Measurements from ENCODE around the gene TOMM20.

The TOMM20 gene

DNA sequence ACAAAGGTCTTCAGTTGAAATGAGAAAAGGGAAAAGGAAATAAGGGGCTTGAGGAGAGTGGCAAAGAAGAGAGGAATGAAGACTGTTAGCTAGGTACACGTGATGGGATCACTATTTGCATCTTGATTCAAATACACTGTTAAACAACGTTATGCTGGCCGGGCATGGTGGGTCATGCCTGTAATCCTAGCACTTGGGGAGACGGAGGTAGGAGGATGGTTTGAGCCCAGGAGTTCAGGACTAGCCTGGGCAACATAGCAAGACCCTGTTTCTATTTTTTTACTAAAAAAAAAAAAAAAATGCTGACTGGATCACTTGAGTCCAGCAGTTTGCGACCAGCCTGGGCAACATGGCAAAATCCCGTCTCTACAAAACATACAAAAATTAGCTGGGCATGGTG is 30.0 kb upstream of the TOMM20 start:
- Histone ChIP-seq H3K4me1 (ENCODE audit: control insufficient read depth, insufficient read depth, low read length) (no peaks in the 10 kb centered on the region), H3K27me3 (ENCODE audit: control insufficient read depth, insufficient read depth, low read length, poor library complexity, severe bottlenecking) (no peaks in the 10 kb centered on the region), H3K36me3 (ENCODE audit: control insufficient read depth, insufficient read depth, low read length) (peaks cover 29% of the 10 kb centered on the region), H3K9me3 (ENCODE audit: control insufficient read depth, low read length) (no peaks in the 10 kb centered on the region), H3K4me3 (ENCODE audit: insufficient read depth, low read depth, low read length) (no peak overlapping the region), H3K27ac (ENCODE audit: insufficient read depth, low read depth, low read length, poor library complexity, severe bottlenecking) (no peak overlapping the region)
- WGBS, 2 experiments = 95 to 96% methylated on average over 6 of the region's 6 CpGs

DNA sequence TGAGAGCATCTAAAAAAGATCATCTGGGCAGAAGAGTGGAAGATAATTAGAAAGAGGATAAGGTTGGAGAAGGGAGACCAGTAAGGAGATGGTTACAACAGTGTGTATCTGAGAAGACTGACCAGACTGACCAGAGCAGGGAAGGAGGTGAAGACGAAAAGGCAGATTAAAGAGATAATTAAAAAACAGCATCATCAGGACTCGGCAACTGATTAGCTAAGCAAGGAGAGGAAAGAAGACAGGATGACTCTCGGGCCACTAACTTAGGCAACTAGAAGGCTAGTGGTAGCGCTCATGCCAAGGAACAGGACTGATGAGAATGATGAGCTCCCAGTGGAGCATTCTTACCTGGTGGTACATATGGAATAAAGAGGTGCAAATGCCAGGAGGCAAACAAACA is 28.5 kb upstream of the TOMM20 start:
- H3K27ac ChIP-seq (ENCODE audit: insufficient read depth, low read depth, low read length, poor library complexity, severe bottlenecking) = no peak overlapping the region
- no peak overlapping the region for H3K4me3 ChIP-seq (ENCODE audit: insufficient read depth, low read depth, low read length)
- H3K4me1 ChIP-seq (ENCODE audit: control insufficient read depth, insufficient read depth, low read length) = no peaks in the 10 kb centered on the region
- peaks cover 42% of the 10 kb centered on the region for H3K36me3 ChIP-seq (ENCODE audit: control insufficient read depth, insufficient read depth, low read length)
- no peaks in the 10 kb centered on the region for H3K9me3 ChIP-seq (ENCODE audit: control insufficient read depth, low read length)
- 96 to 98% methylated on average over 4 of the region's 4 CpGs for WGBS, 2 experiments
- H3K27me3 ChIP-seq (ENCODE audit: control insufficient read depth, insufficient read depth, low read length, poor library complexity, severe bottlenecking) = no peaks in the 10 kb centered on the region

DNA sequence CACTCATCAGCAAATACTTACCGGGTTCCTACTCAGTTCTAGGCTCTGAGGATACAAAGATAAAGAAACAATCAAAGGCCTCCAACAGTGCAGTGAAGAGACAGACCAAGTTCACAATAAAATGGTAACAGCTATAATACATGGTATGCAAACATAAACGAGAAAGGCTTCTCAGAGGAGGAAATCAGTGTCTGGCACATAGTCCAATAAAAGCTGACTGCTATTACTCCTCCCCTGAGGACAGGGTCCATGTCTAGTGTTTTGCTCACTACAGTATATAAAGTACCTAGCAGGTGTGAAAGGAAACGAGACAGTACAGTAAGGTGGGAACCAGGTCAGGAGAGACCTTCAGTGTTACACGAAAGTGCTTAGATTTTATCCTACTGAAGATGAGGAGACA is 28.1 kb upstream of the TOMM20 start:
- WGBS, 2 experiments = 93 to 96% methylated on average over 4 of the region's 4 CpGs
- H3K36me3 ChIP-seq (ENCODE audit: control insufficient read depth, insufficient read depth, low read length) = peaks cover 44% of the 10 kb centered on the region
- H3K4me1 ChIP-seq (ENCODE audit: control insufficient read depth, insufficient read depth, low read length) = no peaks in the 10 kb centered on the region
- no peak overlapping the region for H3K27ac ChIP-seq (ENCODE audit: insufficient read depth, low read depth, low read length, poor library complexity, severe bottlenecking)
- no peak overlapping the region for H3K4me3 ChIP-seq (ENCODE audit: insufficient read depth, low read depth, low read length)
- H3K27me3 ChIP-seq (ENCODE audit: control insufficient read depth, insufficient read depth, low read length, poor library complexity, severe bottlenecking) = no peaks in the 10 kb centered on the region
- no peaks in the 10 kb centered on the region for H3K9me3 ChIP-seq (ENCODE audit: control insufficient read depth, low read length)

DNA sequence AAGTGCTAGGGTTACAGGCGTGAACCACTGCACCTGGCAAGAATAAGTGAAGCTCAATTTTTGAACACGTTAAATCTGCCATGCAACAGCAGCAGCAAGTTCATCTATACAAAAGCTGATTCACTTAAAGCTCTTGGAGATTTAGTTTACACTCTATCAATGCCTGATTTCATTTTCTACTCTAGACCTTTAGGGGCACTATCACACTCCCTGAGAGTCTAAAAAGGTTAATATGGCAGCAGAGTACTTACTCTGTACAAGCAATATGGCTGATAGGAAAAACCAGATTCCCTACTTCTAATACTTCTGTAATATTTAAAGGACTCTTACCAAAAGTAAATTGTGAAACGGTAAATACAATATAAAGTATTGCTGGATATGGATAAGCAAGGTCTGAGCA is 27.6 kb upstream of the TOMM20 start:
- Histone ChIP-seq H3K27ac (ENCODE audit: insufficient read depth, low read depth, low read length, poor library complexity, severe bottlenecking) (no peak overlapping the region), H3K36me3 (ENCODE audit: control insufficient read depth, insufficient read depth, low read length) (peaks cover 48% of the 10 kb centered on the region), H3K27me3 (ENCODE audit: control insufficient read depth, insufficient read depth, low read length, poor library complexity, severe bottlenecking) (no peaks in the 10 kb centered on the region), H3K9me3 (ENCODE audit: control insufficient read depth, low read length) (no peaks in the 10 kb centered on the region), H3K4me1 (ENCODE audit: control insufficient read depth, insufficient read depth, low read length) (no peaks in the 10 kb centered on the region), H3K4me3 (ENCODE audit: insufficient read depth, low read depth, low read length) (no peak overlapping the region)
- 98 to 99% methylated on average over 2 to 3 of the region's 3 CpGs for WGBS, 2 experiments

DNA sequence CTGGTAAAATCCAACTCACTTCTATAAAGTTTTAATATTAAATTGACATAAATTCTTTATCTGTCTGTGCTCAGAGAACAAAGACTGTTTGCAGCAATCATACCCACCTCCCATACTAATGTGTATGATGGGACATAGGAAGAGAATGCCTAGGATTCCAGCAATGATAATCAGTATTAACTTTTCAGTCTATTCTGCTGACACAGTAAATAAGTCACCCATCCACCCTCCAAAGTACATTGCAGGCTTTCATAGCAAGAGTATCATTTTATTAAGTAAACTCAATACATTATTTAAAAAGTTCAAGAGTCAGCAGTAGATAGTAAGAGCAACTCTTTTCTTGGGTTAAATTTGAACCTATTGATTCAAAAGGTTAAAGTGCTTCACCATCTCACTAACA is 23.6 kb upstream of the TOMM20 start:
- peaks cover 55% of the 10 kb centered on the region for H3K36me3 ChIP-seq (ENCODE audit: control insufficient read depth, insufficient read depth, low read length)
- no peaks in the 10 kb centered on the region for H3K9me3 ChIP-seq (ENCODE audit: control insufficient read depth, low read length)
- H3K4me1 ChIP-seq (ENCODE audit: control insufficient read depth, insufficient read depth, low read length) = no peaks in the 10 kb centered on the region
- H3K27ac ChIP-seq (ENCODE audit: insufficient read depth, low read depth, low read length, poor library complexity, severe bottlenecking) = no peak overlapping the region
- H3K27me3 ChIP-seq (ENCODE audit: control insufficient read depth, insufficient read depth, low read length, poor library complexity, severe bottlenecking) = no peaks in the 10 kb centered on the region
- H3K4me3 ChIP-seq (ENCODE audit: insufficient read depth, low read depth, low read length) = no peak overlapping the region

DNA sequence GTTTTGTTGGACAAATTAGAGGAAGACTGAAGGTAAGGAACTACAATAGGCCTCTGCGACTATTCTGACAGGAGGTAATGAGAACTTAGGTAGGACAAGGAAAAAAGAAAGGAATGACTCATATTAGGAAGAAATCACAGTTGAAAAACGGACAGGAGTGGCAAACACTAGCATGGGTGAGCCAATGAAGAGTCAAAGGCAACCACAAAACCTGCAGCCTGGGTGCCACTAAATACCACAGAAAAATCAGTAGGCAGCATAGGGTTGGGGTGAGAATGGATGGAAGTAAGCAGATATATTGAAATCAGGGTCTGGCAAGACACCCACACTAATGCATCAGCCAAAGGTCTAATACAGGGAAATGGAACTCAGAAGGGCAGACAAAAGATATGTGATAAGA is 22.4 kb upstream of the TOMM20 start:
- Histone ChIP-seq H3K36me3 (ENCODE audit: control insufficient read depth, insufficient read depth, low read length) (peaks cover 61% of the 10 kb centered on the region), H3K4me3 (ENCODE audit: insufficient read depth, low read depth, low read length) (no peak overlapping the region), H3K9me3 (ENCODE audit: control insufficient read depth, low read length) (no peaks in the 10 kb centered on the region), H3K4me1 (ENCODE audit: control insufficient read depth, insufficient read depth, low read length) (no peaks in the 10 kb centered on the region), H3K27ac (ENCODE audit: insufficient read depth, low read depth, low read length, poor library complexity, severe bottlenecking) (no peak overlapping the region), H3K27me3 (ENCODE audit: control insufficient read depth, insufficient read depth, low read length, poor library complexity, severe bottlenecking) (no peaks in the 10 kb centered on the region)
- WGBS, 2 experiments = 93 to 97% methylated on average over 2 of the region's 2 CpGs

DNA sequence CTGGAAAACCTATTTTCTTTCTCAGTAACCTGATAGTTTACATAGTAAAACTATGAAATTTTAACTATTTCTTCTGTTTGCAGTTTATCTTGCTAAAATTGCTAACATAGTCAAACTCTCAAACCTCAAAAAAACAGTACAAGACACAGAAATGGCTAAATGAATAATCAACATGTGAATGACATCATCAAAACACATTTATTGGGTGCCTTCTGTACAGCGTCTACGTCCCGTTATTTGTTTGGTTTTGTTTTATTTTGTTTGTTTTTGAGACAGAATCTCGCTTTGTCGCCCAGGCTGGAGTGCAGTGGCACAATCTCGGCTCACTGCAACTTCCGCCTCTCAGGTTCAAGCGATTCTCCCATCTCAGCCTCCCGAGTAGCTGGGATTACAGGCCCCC is 21.2 kb upstream of the TOMM20 start:
- Histone ChIP-seq H3K36me3 (ENCODE audit: control insufficient read depth, insufficient read depth, low read length) (peaks cover 64% of the 10 kb centered on the region), H3K4me1 (ENCODE audit: control insufficient read depth, insufficient read depth, low read length) (no peaks in the 10 kb centered on the region), H3K9me3 (ENCODE audit: control insufficient read depth, low read length) (no peaks in the 10 kb centered on the region), H3K27me3 (ENCODE audit: control insufficient read depth, insufficient read depth, low read length, poor library complexity, severe bottlenecking) (no peaks in the 10 kb centered on the region), H3K4me3 (ENCODE audit: insufficient read depth, low read depth, low read length) (no peak overlapping the region), H3K27ac (ENCODE audit: insufficient read depth, low read depth, low read length, poor library complexity, severe bottlenecking) (no peak overlapping the region)
- WGBS, 2 experiments = 92 to 96% methylated on average over 9 of the region's 9 CpGs

DNA sequence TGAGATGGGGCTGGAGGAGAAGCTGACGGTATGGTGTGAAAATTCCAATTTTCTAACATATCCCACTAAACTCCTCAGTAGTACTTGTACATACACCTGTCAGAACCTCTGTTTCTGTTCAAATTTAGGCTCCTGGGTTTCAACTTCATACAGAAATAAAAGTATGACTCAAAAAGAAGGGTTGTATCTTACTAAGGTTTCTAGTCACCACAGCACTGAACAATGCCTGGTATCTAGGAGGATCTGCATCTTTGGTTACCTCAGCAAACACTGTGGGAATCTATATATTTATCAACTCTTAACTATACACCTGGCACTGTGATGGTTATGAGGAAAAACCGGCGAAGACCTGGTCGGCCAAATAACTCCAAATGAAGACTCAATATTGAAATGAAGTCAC is 18.6 kb upstream of the TOMM20 start:
- no peaks in the 10 kb centered on the region for H3K27me3 ChIP-seq (ENCODE audit: control insufficient read depth, insufficient read depth, low read length, poor library complexity, severe bottlenecking)
- H3K27ac ChIP-seq (ENCODE audit: insufficient read depth, low read depth, low read length, poor library complexity, severe bottlenecking) = no peak overlapping the region
- no peaks in the 10 kb centered on the region for H3K4me1 ChIP-seq (ENCODE audit: control insufficient read depth, insufficient read depth, low read length)
- H3K9me3 ChIP-seq (ENCODE audit: control insufficient read depth, low read length) = no peaks in the 10 kb centered on the region
- WGBS, 2 experiments = 77 to 87% methylated on average over 4 of the region's 4 CpGs
- H3K4me3 ChIP-seq (ENCODE audit: insufficient read depth, low read depth, low read length) = no peak overlapping the region
- H3K36me3 ChIP-seq (ENCODE audit: control insufficient read depth, insufficient read depth, low read length) = peaks cover 45% of the 10 kb centered on the region

DNA sequence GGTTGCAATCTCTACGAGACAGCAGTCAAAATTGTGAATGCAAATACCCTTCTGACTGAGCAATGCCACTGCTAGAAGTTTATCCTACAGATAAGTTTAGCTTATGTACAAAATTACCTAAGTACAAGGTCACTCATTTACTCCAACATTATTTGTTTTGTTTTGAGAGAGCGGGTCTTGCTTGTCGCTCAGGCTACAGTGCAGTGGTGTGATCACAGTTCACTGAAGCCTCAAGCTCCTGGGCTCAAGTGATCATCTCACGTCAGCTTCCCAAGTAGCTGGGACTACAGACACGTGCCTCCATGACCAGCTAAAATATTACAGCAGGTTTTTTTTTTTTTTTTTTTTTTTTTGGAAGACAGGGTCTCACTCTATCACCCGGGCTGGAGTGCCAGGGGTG is 17.0 kb upstream of the TOMM20 start:
- Histone ChIP-seq H3K9me3 (ENCODE audit: control insufficient read depth, low read length) (no peaks in the 10 kb centered on the region), H3K27me3 (ENCODE audit: control insufficient read depth, insufficient read depth, low read length, poor library complexity, severe bottlenecking) (no peaks in the 10 kb centered on the region), H3K27ac (ENCODE audit: insufficient read depth, low read depth, low read length, poor library complexity, severe bottlenecking) (no peak overlapping the region), H3K36me3 (ENCODE audit: control insufficient read depth, insufficient read depth, low read length) (peaks cover 35% of the 10 kb centered on the region), H3K4me1 (ENCODE audit: control insufficient read depth, insufficient read depth, low read length) (no peaks in the 10 kb centered on the region), H3K4me3 (ENCODE audit: insufficient read depth, low read depth, low read length) (no peak overlapping the region)
- 95 to 98% methylated on average over 6 of the region's 6 CpGs for WGBS, 2 experiments

DNA sequence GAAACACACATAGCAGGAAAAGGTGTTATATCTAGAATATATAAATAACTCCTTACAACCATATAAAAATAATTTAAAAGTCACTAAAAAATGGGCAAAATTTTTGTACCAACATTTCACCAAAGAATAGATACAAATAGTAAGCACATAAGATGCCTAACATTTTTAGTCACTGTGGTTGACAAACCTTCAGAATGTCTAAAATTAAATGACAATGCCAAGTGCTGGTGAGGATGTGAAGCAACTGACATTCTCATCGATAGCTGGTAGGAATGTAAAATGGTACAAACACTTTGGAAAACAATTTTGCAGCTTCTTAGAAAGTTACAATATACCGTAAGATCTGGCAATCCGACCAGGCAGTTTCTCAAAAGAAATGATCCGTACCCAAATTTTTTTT is 14.4 kb upstream of the TOMM20 start:
- Histone ChIP-seq H3K4me3 (ENCODE audit: insufficient read depth, low read depth, low read length) (no peak overlapping the region), H3K4me1 (ENCODE audit: control insufficient read depth, insufficient read depth, low read length) (no peaks in the 10 kb centered on the region), H3K27ac (ENCODE audit: insufficient read depth, low read depth, low read length, poor library complexity, severe bottlenecking) (no peak overlapping the region), H3K36me3 (ENCODE audit: control insufficient read depth, insufficient read depth, low read length) (peaks cover 22% of the 10 kb centered on the region), H3K27me3 (ENCODE audit: control insufficient read depth, insufficient read depth, low read length, poor library complexity, severe bottlenecking) (no peaks in the 10 kb centered on the region), H3K9me3 (ENCODE audit: control insufficient read depth, low read length) (no peaks in the 10 kb centered on the region)
- 96 to 97% methylated on average over 4 of the region's 4 CpGs for WGBS, 2 experiments

DNA sequence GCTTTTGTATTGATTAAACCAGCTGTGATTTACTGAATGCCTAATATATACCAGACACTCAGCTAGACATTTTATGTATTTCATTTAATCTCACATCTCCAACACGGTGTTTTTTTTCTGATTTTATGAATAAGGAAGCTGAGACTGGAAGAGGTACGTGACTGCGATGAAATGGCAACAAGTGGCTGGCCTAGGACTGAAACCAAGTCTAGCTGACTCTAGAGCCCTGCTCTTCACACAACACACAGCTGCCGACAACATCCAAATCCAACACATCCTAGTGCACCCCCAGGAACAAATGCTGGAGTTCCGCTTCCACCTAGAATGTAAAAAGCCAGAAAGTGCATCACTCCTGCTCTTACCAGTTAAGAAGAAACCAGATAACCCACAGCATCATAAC is 10.7 kb upstream of the TOMM20 start:
- Histone ChIP-seq H3K36me3 (ENCODE audit: control insufficient read depth, insufficient read depth, low read length) (peaks cover 16% of the 10 kb centered on the region), H3K9me3 (ENCODE audit: control insufficient read depth, low read length) (no peaks in the 10 kb centered on the region), H3K27ac (ENCODE audit: insufficient read depth, low read depth, low read length, poor library complexity, severe bottlenecking) (no peak overlapping the region), H3K4me1 (ENCODE audit: control insufficient read depth, insufficient read depth, low read length) (no peaks in the 10 kb centered on the region), H3K4me3 (ENCODE audit: insufficient read depth, low read depth, low read length) (no peak overlapping the region), H3K27me3 (ENCODE audit: control insufficient read depth, insufficient read depth, low read length, poor library complexity, severe bottlenecking) (no peaks in the 10 kb centered on the region)
- 98 to 99% methylated on average over 5 of the region's 5 CpGs for whole genome bisulfite sequencing, 2 experiments
